Loucy (cell line): ENCODE results near the gene HELZ.

Source experiments
- EZH2phosphoT487 ChIP-seq: fragments of 200-600 bp; IDR thresholded peaks from 2 replicates; pipeline ENCODE4 v1.6.1; 2018; ENCODE audit warnings: antibody characterized with exemption, mild to moderate bottlenecking, moderate library complexity, borderline replicate concordance
- TF ChIP-seq, protein P1 (sequence below): fragments of 200-600 bp; sonication (generic); conservative IDR thresholded peaks from 2 replicates; pipeline ENCODE4 v1.5.1; 2014; ENCODE audit warnings: mild to moderate bottlenecking, antibody characterized with exemption, low read length

GRCh38 chr17:67272312-67273047 lies 27.5 kb upstream of the HELZ start:
- TF ChIP-seq, protein P1, sequence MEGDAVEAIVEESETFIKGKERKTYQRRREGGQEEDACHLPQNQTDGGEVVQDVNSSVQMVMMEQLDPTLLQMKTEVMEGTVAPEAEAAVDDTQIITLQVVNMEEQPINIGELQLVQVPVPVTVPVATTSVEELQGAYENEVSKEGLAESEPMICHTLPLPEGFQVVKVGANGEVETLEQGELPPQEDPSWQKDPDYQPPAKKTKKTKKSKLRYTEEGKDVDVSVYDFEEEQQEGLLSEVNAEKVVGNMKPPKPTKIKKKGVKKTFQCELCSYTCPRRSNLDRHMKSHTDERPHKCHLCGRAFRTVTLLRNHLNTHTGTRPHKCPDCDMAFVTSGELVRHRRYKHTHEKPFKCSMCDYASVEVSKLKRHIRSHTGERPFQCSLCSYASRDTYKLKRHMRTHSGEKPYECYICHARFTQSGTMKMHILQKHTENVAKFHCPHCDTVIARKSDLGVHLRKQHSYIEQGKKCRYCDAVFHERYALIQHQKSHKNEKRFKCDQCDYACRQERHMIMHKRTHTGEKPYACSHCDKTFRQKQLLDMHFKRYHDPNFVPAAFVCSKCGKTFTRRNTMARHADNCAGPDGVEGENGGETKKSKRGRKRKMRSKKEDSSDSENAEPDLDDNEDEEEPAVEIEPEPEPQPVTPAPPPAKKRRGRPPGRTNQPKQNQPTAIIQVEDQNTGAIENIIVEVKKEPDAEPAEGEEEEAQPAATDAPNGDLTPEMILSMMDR, result peak; percentile 74
- TF ChIP-seq EZH2phosphoT487, result no peak
